GM12875 (cell line): ENCODE measurements around the gene MRPS2.
"Not testable (repeated sequence)": the region's sequence is repeated elsewhere in the genome, so short reads cannot be mapped to it uniquely, and the experiment has no call there.

Source experiments
- H3K4me3 ChIP-seq: one replicate; pipeline ENCODE4 v1.5.1; 2011; ENCODE audit warnings: low read depth, low read length, control low read depth
- CTCF ChIP-seq: IDR thresholded peaks from 2 replicates; pipeline ENCODE4 v1.5.1; 2011; ENCODE audit warnings: low read depth, mild to moderate bottlenecking, control low read depth, inconsistent platforms, low read length, moderate library complexity, borderline replicate concordance; ENCODE audit not compliant: insufficient read depth

MRPS2 gene

GRCh38 chr9:135536216-135536615, 35.7 kb downstream of the MRPS2 start:
- TF ChIP-seq CTCF, result no peak
- no peak overlapping the region for H3K4me3 ChIP-seq

- not testable (repeated sequence) for H3K4me3 ChIP-seq
These were observed 42.9 kb downstream of the MRPS2 start for GRCh38 chr9:135543262-135543894.

GRCh38 chr9:135544981-135545635, 44.6 kb downstream of the MRPS2 start:
- H3K4me3 ChIP-seq, result no peak overlapping the region
- no peak for TF ChIP-seq CTCF

GRCh38 chr9:135545646-135546176, 45.2 kb downstream of the MRPS2 start, which contains the start of gene OBP2A:
Gene OBP2A, plus strand, starts transcription at chr9:135546126. Its CDS starts 55 bp downstream, at chr9:135546181.
- not testable (repeated sequence) for H3K4me3 ChIP-seq

GRCh38 chr9:135546792-135547617, 46.5 kb downstream of the MRPS2 start:
- H3K4me3 ChIP-seq, result not testable (repeated sequence)

GRCh38 chr9:135547756-135548736, 47.6 kb downstream of the MRPS2 start:
- no peak for TF ChIP-seq CTCF
- no peak overlapping the region for H3K4me3 ChIP-seq

GRCh38 chr9:135549478-135550343, 49.2 kb downstream of the MRPS2 start:
- not testable (repeated sequence) for H3K4me3 ChIP-seq

- TF ChIP-seq CTCF, result no peak
- no peak overlapping the region for H3K4me3 ChIP-seq
These were observed 49.9 kb downstream of the MRPS2 start for GRCh38 chr9:135550344-135550918.
